HG03342 (cell line): Measurements from ENCODE around the gene PAM16.

Experiments
- ATAC-seq: cut with Tn5 transposase; IDR thresholded peaks from one replicate; pipeline ENCODE4 v1.9.1; 2021; ENCODE audit warnings: mild to moderate bottlenecking, moderate library complexity; ENCODE audit not compliant: unreplicated experiment

Gene PAM16

DNA sequence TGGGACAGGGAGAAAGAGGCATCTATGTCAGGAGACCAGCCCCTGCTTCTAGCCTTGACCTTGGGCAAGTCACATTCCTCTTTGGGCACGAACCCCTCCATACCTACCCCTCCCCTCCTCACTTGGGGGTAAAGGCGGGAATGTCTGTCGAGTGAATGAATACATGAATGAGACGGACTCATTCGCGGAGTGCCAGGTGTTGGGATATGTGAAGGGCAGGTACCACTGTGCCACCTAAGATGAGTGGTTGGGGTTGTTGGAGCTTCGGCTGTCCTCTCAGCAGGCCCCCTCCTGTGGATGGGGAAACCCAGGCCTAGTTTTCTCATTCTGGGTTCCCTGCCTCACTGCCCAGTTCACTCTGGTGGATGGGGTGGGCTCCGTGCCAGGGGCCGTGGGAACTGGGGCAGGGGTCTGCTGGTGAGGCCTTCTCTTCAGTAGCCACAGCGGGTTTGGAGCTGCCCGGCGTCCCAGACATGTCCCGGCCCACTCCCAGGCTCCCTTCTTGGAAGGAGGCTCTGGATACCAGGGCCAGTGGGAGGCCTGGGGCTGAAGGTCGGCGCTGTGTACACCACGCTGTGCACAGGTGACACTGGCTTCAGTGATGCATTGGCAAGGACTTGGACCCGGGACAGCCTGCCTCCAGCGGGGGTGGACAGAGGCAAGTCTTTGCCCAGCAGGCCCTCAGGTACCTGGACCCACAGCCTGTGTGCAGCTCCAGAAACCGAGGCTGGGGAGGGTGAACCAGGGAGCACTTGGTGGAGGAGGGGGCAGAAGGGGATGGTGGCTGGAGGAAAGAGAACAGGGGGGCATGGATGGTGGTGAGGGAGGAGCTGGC lies 29.6 kb downstream of the PAM16 start:
- no peak for ATAC-seq

DNA sequence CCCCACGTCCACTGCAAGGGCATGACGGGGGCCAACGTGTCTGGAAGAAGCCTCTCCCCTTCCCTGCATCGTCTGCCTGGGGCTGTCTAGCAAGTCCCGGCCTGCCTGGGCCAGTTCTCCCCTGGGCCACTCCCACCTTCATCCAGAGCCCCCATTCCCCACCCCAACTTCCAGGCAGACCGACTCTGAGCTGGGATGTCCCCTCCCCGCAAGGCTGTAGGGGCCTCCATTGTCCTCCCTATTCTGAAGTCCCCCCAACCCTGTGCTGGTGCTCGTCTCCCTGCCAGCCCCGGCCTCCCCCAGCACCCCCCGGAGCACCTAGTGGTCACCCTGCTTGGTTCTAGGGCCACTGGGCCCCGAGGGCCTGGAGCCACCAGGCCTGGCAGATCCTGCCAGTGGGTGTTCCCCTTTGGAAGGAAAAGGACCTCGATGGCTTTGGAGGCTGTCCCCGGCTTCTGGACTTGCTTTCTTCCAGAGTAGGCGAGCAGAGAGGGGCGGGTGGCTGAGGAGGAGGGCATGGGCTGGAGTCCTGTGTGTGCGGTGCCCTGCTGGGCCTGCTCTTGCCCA lies 30.5 kb downstream of the PAM16 start:
- ATAC-seq, result no peak

DNA sequence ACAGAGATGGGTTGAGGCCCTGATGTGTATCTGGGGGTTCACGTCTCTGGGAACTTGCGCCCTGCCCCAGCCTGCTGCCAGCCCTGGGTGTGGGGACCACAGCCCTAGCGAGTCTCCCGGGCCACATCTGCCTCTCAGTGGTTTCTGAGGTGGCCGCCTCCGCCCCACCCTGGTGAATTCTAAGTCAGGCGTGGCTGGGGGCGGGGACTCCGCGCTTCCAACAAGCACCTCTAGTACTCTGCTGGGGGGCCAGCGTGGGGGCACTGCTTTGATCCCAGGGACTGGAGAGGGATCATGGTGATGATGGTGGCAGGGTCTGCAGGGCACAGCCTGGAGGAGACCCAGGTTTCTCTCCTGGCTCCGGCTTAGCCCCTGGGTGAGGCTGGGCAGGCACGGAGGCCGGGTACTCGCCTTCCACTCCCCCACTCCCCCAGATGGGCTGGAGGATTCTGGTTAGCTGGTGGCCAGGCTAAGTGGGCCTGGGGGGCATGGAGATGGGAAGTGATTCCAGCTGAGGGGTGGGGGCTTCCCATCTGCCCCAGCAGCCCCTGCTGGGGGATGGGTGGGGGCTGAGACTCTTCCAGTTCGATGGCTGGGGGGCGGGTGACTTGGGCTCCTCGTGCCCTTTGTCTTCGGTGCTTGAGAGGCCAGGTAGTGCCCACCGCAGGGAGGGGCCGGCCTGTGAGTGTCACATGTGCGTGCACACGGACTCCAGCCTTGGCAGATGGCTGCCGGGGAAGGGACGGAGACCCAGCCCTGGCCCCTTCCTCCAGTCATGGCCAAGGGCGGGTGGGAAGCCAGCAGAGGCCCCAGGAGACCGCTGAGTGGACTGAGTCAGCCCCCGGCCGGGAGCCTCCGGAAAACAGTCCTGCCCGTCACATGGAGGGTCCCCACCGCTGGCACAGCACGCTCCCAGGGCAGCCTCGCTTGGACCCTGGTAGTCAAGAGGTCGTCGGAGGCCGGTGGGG lies 31.4 kb downstream of the PAM16 start:
- ATAC-seq, result no peak

DNA sequence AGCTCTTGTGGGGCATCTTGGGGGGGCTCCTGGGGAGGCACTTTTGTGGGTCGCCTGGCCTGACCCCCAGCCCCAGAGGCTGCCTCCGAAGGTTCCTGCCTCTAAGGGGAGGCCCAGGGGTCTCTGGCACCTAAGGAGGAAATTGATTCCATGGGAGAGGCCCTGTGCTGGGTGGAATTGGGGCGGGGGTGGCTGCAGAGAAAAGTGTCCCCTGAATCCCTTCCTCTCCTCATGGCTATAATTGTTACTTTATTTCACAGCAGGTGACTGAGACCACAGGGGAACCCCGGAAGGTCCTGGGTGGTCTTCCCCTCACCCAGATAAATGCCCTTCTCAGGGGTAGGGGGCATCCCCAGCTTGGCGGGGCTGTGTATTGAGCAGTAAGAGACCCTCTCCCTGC lies 32.2 kb downstream of the PAM16 start:
- ATAC-seq, result no peak

DNA sequence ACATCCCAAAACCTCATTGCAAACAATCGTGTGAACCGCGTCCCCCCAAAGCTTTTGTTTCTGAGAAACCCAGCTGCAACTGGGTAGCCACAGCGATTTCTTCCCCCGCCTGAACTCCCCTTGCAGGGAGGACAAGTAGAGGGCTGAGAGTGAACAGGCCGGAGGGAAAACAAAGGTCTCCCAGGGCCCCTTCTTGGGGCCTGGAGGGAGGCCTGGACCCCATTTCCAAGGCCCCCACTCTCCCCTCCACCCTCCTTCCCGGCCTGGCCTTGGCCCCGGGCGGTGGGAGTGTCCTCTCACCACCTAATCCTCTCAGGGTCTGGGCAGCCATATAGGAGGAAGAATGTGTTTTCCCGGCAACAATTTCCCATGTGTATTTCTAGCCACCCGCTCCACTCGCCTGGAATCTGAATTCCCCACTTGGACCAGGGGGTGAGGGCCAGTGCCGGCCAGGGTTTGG lies 32.6 kb downstream of the PAM16 start:
- no peak for ATAC-seq

DNA sequence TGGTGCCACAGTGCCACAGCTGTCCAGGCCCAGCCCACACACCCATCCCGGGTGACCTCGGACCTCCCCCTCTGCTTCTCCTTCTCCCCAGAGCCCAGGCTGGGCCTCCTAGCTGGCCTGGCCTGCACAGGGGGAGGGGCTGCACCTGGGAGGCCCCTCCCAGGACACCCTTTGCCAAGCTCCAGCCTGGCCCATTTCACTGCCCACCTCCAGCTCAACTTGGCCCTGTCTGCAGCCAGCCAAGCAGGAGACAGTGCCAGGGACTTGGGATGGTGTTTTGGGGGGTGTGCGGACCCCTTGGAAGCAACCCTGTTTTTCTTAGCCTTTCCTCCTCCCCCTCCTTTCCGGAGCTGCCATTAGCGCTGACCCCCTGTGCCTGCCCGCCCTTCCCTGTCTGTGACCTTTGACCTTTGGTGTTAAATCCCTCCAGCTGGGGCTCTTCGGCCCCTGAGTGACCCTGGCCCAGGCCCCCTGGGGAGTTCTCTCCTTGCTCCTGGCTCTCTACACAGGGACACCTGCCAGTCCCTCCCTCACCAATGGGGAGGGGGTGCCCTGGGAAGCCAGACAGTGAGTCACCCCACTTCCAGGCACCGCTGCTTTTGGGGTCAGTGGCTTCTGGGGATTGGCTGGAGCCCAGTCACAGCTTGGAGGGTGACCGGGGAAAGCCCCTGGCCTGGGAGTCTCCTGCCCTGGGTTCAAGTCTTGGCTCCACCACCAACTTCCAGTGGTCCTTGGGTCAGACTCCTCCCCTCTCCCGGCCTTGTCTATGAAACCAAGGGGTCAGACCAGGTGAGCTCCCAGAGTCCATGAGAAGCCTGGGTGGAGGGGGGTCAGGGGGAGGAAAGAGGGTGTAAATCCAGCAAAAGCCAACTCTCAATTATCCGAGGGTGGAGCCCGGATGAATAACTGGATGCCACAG lies 33.3 kb downstream of the PAM16 start:
- ATAC-seq, result no peak

DNA sequence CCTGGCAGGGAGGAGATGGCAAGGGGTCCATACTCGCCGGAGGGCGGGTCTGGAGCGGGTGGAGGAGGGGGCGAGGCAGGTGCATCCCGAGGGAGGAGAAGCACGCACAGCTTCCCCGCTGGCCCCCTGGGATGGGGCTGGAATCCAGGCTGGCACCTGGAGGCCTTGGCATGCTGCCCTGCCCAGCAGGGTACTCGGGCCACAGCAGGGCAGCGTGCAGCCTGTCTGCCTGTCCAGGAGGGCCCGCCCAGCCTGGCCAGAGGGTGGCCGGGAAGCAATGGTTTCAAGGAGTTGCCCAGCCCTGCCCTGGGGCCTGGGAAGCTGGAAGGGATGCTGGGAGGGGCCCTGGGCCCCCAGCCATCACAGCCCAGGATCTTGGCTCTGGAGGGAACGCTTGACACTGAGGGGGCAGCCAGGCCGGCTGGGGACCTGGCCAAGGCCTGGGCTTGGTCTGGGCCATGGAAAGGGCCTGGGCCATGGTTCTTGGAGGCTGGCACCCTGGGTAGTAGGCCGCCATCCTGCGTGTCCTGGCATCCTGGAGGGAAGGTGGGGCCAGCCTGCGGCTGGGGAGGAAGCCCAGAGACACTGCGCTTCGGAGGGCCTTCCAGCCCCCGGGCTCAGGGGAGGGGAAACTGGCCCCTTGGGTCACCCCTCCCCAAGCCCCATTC lies 34.1 kb downstream of the PAM16 start:
- ATAC-seq, result no peak

DNA sequence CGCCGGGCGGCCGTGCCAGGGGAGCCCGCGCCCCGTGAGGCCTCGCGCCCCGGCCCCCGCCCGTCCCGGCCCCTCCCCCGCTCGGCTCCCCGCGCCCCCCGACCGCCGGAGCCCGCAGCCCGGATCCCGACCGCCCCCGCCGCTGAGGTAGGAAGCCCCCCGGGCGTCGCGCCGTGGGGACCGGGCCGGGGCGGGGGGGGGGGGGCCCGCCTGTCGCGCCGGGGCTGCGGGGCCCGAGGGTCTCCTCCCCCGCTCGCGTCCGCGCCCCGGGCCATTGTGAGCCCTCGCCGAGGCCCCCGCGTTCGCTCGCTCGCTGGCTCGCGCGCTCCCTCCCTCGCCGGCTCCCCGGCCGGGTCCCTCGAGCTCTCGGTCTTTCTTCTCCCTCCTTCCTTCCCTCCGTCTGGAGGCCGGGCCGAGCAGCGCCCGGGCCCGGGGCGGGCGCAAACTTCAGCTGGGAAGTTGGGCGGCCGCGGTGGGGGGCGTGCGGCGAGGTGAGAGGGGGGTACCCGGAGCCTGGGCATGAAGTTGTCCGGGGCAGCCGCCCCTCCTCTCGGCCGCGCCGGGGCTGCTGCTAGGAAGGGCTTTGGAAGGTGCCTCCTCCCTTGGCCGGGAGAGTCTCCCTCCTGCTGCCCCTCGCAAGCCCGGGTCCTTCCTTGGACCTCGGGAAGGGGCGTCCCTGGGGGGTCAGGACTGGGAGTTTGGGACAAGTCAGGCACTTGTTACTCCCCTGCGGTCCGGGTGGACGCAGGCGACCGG lies 34.8 kb downstream of the PAM16 start:
- ATAC-seq, result no peak

DNA sequence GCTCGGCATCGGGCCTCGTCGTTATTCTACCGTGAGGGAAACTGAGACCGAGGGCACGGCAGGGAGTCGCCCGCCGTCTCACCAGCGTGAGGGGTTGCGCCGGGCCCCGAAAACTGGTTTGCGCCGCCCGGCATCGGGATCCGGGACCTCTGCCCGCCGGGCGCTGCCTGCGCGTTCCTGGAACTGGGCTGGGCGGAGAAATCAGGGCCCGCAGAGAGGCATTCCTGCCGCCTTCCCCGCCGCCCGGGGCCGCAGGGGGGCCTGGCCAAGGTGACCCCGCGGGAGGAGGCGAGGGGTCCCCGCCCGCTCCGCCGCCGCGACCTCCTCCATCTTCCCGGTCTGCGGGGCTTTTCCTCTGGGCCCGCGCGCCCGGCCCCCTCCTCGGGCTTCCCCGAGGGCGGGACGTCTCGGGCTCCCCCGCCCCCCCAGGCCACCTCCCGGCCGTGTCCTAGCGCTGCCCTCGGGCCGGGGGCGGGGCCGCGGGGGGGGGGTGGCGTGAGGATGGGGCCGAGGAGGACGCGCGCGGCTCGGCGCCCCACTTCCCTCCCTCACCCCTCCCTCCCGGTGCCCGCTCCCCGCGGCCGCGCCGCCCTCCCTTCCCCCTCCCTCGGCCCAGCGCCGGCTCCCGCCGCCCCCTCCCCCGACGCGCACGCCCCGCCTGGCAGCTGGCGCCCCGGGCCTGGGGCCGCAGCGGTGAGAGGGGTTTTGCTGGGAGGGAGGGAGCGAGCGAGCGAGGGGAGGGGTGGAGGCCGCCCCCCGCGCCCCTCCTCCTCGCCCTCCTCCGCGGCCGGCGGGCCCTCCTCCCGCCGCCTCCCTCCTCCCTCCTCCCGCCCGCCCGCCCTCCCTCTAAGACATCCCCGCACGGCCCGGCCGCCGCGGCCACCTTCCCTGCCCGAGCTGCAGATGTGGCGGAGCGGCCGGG lies 35.7 kb downstream of the PAM16 start, which contains the start of gene GLIS2:
GLIS2 (plus strand) TSS at position 882 of the 922 bp plus-strand sequence. CDS start 16,214 bp downstream, outside the sequence.
- ATAC-seq, result no peak

DNA sequence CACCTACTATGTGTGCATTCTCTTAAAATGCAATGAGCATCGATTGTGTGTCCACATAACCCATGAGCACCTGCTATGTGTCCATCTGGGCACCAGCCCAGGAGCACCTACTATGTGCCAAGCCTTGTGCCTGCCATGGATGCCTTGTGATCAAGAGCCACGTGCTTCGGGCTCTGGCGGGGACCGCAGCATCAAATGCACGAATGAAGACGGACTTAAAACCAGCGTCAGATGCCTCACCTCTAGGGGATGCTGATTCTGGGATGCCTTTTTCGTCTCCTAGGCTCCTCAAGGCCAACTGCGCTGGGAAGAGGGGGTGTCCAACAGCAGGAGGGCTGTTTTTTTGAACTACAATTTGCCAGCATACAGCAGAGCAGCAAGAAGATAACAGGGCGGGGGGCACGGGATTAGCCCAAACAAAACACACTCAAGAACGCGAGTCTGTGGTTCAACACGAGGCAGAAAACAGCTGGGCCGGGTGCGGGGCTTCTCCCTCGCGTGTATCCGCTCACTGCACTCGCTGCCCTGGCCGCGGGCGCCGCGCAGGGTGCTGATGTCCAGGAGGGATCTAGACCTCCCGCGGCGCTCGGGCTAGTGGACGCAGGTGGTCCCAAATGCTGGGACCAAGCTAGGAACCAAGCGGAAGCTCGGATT lies 36.5 kb downstream of the PAM16 start:
- no peak for ATAC-seq

DNA sequence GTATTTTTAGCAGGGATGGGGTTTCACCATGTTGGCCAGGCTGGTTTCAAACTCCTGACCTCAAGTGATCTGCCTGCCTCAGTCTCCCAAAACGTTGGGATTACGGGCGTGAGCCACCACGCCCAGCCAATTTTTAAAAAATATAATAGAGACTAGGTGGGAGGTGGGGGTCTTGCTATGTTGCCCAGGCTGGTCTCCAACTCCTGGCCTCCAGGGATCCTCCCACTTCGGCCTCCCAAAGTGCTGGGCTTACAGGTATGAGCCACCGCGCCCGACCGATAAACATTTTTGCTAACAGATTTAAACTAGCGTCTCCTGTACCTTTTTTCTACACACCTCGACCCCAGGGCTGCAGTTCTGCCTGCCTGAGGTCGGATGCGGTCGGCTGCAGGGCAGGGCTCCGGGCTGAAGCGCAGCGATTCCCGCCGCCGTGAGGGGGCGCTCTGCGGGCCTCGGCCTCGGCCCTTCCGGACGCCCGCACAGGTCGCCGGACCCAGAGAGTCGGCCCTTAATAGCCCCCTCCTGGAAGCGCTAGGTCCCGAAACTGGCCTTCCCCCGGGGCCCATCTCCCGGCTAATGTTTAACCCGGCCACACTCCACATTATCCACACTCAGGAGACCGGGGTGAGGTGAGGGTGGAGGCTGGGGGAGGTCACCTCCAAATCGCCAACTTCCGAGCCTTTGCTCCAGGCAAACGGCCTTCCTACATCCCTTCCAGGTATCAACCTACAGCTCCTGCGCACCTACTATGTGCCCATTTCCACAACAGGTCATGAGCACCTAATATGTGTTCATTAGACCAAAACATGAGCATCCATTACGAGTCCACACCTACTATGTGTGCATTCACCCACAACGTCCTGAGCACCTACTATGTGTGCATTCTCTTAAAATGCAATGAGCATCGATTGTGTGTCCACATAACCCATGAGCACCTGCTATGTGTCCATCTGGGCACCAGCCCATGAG lies 37.3 kb downstream of the PAM16 start:
- peak; percentile 38 for ATAC-seq

DNA sequence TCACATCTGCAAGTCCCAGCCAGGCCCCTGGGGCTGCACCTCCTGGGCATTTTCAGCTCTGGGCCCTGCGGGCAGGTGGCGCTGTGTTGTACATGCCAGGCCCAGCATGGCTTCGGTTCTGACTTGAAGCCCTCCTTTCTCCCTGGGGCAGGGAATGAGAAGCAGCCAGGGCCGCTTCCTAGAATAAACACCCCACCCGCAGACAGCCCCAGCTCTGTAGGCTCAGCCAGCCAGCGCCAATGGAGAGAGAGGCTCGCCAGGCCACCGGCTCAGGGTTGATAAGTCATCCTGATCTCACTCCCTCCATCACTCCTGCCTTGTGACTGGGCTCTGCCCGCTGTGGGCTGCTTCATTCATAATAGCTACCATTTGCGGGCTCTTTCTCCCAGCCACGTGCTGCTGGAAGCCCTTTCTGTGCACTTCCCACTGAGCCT lies 41.3 kb downstream of the PAM16 start:
- ATAC-seq, result no peak

DNA sequence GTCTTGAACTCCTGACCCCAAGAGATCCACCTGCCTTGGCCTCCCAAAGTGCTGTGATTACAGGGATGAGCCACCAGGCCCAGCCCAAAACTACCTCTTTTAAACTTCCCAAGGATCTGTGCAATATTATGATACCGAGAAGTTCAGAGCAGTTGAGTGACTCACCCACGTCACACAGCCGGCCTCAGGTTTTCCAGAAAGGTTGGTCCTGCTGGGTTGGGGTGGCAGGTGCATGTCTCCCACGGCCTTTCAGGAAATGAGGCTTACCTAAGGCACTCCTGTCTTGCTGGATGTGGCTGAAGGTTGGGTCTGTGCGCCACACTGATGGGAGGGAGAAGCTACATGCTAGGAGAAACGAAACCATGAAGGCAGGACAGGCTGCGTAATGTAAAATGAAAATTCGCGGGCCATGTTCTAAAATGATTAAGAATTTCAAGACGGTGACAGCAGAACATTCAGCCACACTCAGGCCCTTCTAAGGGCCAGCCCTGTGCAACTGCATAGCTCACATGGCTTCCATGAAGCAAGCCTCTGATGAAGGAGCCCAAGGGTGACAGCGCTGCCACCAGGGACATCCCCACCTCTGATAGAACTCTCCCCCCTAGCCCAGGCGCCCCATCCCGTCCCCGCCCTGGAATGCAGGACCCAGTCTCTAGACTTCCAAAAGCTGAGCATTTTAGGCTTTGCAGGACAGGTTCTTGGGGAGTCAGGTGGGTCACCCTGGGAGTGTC lies 41.9 kb downstream of the PAM16 start:
- ATAC-seq, result no peak

DNA sequence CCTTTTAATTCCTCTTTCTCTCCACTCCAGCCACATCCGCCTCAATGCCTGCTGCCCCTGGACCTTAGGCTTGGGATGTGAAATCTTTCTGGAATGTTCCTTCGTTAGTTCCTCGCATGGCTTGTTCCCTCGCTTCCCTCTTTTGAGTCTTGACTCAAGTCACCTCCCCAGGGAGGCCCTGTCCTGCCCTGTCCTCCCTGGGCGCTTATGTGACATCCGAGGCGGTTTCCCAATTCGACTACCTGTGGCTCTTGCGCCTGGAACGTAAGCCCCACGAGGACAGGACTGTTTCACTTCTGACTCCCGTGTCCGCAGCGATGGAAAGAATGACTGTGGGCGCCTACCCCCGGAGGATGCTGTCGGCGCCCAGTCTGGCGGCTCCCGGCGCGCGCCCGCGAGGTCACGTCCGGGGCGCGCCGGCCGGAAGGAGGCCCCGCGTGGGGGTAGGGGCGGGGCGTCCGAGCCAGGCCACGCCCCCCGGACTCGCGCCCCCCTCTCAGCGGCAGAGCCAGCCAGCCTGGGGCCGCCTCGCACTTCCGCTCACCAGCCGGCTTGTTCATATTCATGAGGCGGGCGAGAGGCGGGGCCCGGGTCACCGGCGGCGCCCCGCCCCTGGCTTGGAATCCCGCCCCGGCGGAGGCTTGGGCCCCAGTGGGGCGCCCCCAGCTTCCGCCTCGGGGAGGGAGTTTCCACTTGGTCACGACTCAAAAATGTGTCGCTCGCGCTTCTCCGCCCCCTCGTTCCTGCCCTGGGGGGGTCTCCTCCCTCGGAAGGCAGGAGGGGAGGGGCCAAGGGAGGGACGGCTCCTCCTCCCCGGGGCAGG lies 43.7 kb downstream of the PAM16 start:
- peak; percentile 87 for ATAC-seq
